K562 (cell line): Measurements from ENCODE around the gene PARD6B. TPM values are rescaled to one million over a fixed set of nuclear protein-coding genes. Genes with fewer than 3 reads are reported as not detected.
"Not testable (repeated sequence)": the region's sequence is repeated elsewhere in the genome, so short reads cannot be mapped to it uniquely, and the experiment has no call there.

Experiments used
- ATAC-seq: fragments of 200-7000 bp; cut with Tn5 transposase; 3 replicates; pipeline ENCODE4 v1.9.1; 2020; ENCODE audit warnings: moderate library complexity
- BruUV-seq: library from RNA; stranded (reverse); fragments of 400-500 nt; replicated peaks from 2 replicates; lab custom pipeline; 2021; lab: Mats Ljungman, UMichigan
- CTCF ChIA-PET: fragments of 300-600 bp; formaldehyde crosslinking; extraction: SDS; loops from one replicate; lab custom pipeline; 2021; ENCODE audit warnings: low intra/inter-chr PET ratio; lab: Yijun Ruan, JAX
- POLR2A ChIA-PET: fragments of 300-600, 350-650 bp; sonication (Branson Sonifier 250); formaldehyde crosslinking; extraction: SDS; loops from one replicate; lab custom pipeline; 2021; ENCODE audit warnings: antibody characterized with exemption, inconsistent platforms; lab: Yijun Ruan, JAX
- DNase-seq, 4 experiments: peaks; one replicate each; pipeline versions ENCODE4 v3.0.0 to v3.0.0-alpha.2; 2011 to 2018; ENCODE audit warnings: low spot score in 3 of 4, mixed read lengths in 3 of 4; ENCODE audit errors: extremely low read depth in 1 of 4
- FAIRE-seq: peaks from 2 replicates; lab custom pipeline; 2011; peaks lifted over from hg19 to GRCh38; lab: Jason Lieb, UNC
- H2AFZ ChIP-seq: 2 replicates; pipeline ENCODE4 v1.6.0; 2011; ENCODE audit warnings: low read depth, low read length, control low read depth, inconsistent platforms
- H3K27ac ChIP-seq: fragments of 200-600 bp; 3 replicates; pipeline ENCODE4 v1.8.0; 2011; ENCODE audit warnings: low read depth, mild to moderate bottlenecking, control low read depth, inconsistent platforms, low read length, moderate library complexity, mixed read lengths; ENCODE audit errors: extremely low read depth
- H3K27me3 ChIP-seq, 2 experiments: fragments of 300-600 bp in 1 of 2; 2 replicates in 1 of 2; 3 replicates in 1 of 2; pipeline versions ENCODE4 v1.6.0 to v1.8.0; 2011; ENCODE audit warnings: inconsistent platforms in 2 of 2, low read length in 2 of 2, mild to moderate bottlenecking in 1 of 2, mixed read lengths in 1 of 2, moderate library complexity in 1 of 2; ENCODE audit not compliant: control insufficient read depth in 2 of 2, insufficient read depth in 2 of 2
- H3K36me3 ChIP-seq: fragments of 300-600 bp; 3 replicates; pipeline ENCODE4 v1.8.0; 2011; ENCODE audit warnings: mild to moderate bottlenecking, low read length, inconsistent platforms; ENCODE audit not compliant: control insufficient read depth, insufficient read depth
- H3K4me1 ChIP-seq, 2 experiments: fragments of 200-600 bp in 1 of 2; replicated peaks in 1 of 2; 2 replicates in 1 of 2; 3 replicates in 1 of 2; pipeline versions ENCODE4 v1.5.1 to v1.8.0; 2011; ENCODE audit warnings: inconsistent platforms in 2 of 2, low read length in 2 of 2, mild to moderate bottlenecking in 1 of 2, mixed read lengths in 1 of 2, moderate library complexity in 1 of 2; ENCODE audit not compliant: control insufficient read depth in 2 of 2, insufficient read depth in 2 of 2
- H3K4me2 ChIP-seq: 2 replicates; pipeline ENCODE4 v1.6.1; 2011; ENCODE audit warnings: low read length, control low read depth, inconsistent platforms, mixed read lengths; ENCODE audit not compliant: insufficient read depth
- H3K4me3 ChIP-seq: fragments of 200-600 bp; sonication (generic), shearing (Covaris generic); 2 replicates; pipeline ENCODE4 v1.5.1; 2016; ENCODE audit warnings: control low read depth, inconsistent platforms
- H3K79me2 ChIP-seq: fragments of 200-600 bp; 3 replicates; pipeline ENCODE4 v1.8.0; 2011; ENCODE audit warnings: low read length, inconsistent platforms; ENCODE audit not compliant: control insufficient read depth, insufficient read depth
- H3K9ac ChIP-seq, 2 experiments: 2 replicates each; pipeline versions ENCODE4 v1.6.0 to v1.6.1; 2011; ENCODE audit warnings: low read depth in 2 of 2, low read length in 2 of 2, control low read depth in 1 of 2, inconsistent platforms in 1 of 2, mild to moderate bottlenecking in 1 of 2, mixed read lengths in 1 of 2; ENCODE audit not compliant: insufficient read depth in 1 of 2
- H3K9me1 ChIP-seq: one replicate; pipeline ENCODE4 v1.6.0; 2011; ENCODE audit warnings: inconsistent platforms, mild to moderate bottlenecking, low read length, moderate library complexity; ENCODE audit not compliant: control insufficient read depth, insufficient read depth
- H3K9me3 ChIP-seq: replicated peaks from 2 replicates; pipeline ENCODE4 v1.5.1; 2011; ENCODE audit warnings: low read depth, low read length, inconsistent platforms; ENCODE audit not compliant: control insufficient read depth, insufficient read depth
- H4K20me1 ChIP-seq: replicated peaks from 2 replicates; pipeline ENCODE4 v1.6.1; 2011; ENCODE audit warnings: low read length, inconsistent platforms, mixed read lengths; ENCODE audit not compliant: control insufficient read depth, insufficient read depth
- ZBTB11 ChIP-seq, 3 experiments: fragments of 200-800 bp in 1 of 3; fragments of 250-450 bp in 1 of 3; fragments of 450-650 bp in 1 of 3; sonication (Bioruptor Pico) in 1 of 3; sonication (Bioruptor generic) in 1 of 3; formaldehyde crosslinking in 1 of 3; IDR thresholded peaks; 2 replicates each; pipeline versions ENCODE4 v1.6.1 to v1.8.0; 2016 to 2022; ENCODE audit warnings: mild to moderate bottlenecking in 2 of 3, missing genetic modification characterization in 2 of 3, missing compliant biosample characterization in 1 of 3, moderate library complexity in 1 of 3
- WGBS: fragments of 100-300 bp; shearing (Covaris generic); methylation state at CpG from one replicate; pipeline ENCODE4 v1.1.6; 2016; ENCODE audit warnings: low coverage, mixed read lengths; ENCODE audit not compliant: insufficient coverage; ENCODE audit errors: missing lambda C conversion rate; 5-methylcytosine and 5-hydroxymethylcytosine counted together
- in situ Hi-C: fragments of 300-500 bp; cut with MboI; formaldehyde crosslinking; loops from 4 replicates; pipeline ENCODE4 v1.15.0; 2018; ENCODE audit warnings: inconsistent platforms, mixed read lengths
- intact Hi-C: fragments of 100-400 bp; cut with micrococcal nuclease; formaldehyde crosslinking; loops from 2 replicates; pipeline ENCODE4 v1.14.2; 2022
- polyA plus RNA-seq, 8 experiments: library from polyadenylated mRNA; depleted of rRNA in 4 of 8; stranded (reverse) in 5 of 8; unstranded in 3 of 8; fragments of >200 nt; fragmentation: Nextera tagmentation in 2 of 8; fragmentation: Illumina TruSeq in 1 of 8; extraction: Ambion mirVana in 2 of 8; extraction: Trizol in 1 of 8; gene quantifications; 2 replicates each; pipeline versions ENCODE4 v1.2.1 to v1.2.3, GENCODE V29; 2011 to 2014; ENCODE audit warnings: inconsistent platforms in 1 of 8, missing spikeins in 1 of 8
- total RNA-seq, 7 experiments: library from RNA; depleted of rRNA in 6 of 7; stranded (reverse); fragments of >200 nt in 6 of 7; fragmentation: Illumina TruSeq in 2 of 7; extraction: Trizol in 2 of 7; gene quantifications; 2 replicates each; pipeline versions ENCODE4 v1.2.1 to v1.2.3, GENCODE V29; 2011 to 2021; ENCODE audit warnings: low replicate concordance in 1 of 7

Gene PARD6B
- total and polyA plus RNA-seq, 9 of the 15 experiments (the other 6 are each of a cell fraction or from before 2014, with no cell fraction given), result 1.7 to 12.3 (median 5.5) TPM

DNA sequence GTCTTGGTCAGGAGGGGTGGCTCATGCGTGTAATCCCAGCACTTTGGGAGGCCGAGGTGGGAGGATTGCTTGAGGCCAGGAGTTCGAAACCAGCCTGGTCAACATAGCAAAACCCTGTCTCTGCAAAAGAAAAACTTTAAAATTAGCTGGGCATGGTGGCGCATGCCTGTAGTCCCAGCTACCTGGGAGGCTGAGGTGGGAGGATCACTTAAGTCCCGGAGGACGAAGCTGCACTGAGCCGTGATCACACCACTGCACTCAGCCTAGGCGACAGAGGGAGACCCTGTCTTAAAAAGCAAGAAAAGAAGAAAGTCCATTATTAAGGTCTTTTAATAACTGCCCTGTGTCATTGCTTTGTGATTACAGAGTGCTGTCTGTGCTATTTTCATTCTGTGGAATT lies 47.6 kb downstream of the PARD6B start:
- not testable (repeated sequence) for H3K27me3 ChIP-seq
- WGBS, result 65% methylated on average over 8 of the region's 8 CpGs
- peak in 1 of 3 experiments; percentile 91; a peak in 2 of 6 replicates for TF ChIP-seq ZBTB11 (CRISPR knock-in tag; IDR thresholded peaks at IDR 0.05)
- TF ChIP-seq, all 486 proteins: peak for 1; not testable (repeated sequence) for 485
- H3K36me3 ChIP-seq, H4K20me1 ChIP-seq, H2AFZ ChIP-seq, H3K9me1 ChIP-seq, H3K79me2 ChIP-seq, H3K4me2 ChIP-seq, H3K4me3 ChIP-seq, H3K4me1 ChIP-seq, BruUV-seq, H3K27ac ChIP-seq, DNase-seq, in situ Hi-C loops, intact Hi-C loops, CTCF ChIA-PET, ATAC-seq, H3K9me3 ChIP-seq, H3K9ac ChIP-seq, FAIRE-seq: not testable (repeated sequence)
- POLR2A ChIA-PET, result interaction anchor here (1.7 kb wide), 2 partner anchors 9 to 12 kb away, joined by 4 read pairs; no protein-coding TSS in a partner anchor
